NCI-H146 treated with DMSO at 0.1 percent for 48 hours (cell line): ENCODE measurements around the gene SIGLEC1.
A peak's percentile ranks its signal among the peaks of the same experiment; 100 is the strongest.

Source experiments
- DNase-seq: peaks from one replicate; lab custom pipeline; 2025; ENCODE audit not compliant: unreplicated experiment; lab: John Stamatoyannopoulos, UW

SIGLEC1 gene

DNA sequence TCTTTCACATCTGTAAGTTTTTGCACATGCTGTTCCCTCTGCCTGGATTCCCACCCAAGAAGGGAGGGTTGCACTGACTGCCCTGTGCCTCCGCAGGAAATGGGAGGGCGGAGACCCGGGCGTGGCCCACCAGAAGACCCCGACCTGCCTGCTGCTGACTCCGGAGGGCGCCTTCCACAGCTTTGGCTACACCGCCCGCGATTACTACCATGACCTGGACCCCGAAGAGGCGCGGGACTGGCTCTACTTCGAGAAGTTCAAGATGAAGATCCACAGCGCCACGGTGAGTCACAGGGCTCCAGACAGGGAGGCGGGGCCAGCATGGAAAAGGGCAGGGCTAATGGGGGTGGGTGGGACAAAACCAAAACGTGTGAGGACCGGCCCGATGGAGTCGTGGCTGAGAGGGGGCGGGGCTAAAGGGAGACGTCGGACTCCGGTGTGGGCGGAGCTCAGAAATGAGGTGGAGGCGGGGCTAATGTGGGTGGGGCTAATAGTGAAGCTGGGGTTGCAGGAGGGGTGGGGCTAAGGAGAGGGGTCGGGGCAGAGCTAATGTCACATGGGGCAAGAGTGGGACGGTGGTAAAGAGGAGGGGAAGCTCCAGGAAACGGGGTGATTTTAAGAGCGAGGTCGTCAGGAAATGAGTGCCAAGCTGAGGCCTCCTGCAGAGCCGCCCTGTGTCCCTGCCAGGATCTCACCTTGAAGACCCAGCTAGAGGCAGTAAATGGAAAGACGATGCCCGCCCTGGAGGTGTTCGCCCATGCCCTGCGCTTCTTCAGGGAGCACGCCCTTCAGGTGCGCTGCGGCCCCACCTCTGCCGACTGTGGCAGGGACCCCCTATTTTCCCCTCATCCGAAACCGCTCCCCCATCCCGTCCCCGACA lies 32.6 kb upstream of the SIGLEC1 start:
- DNase-seq: peak; percentile 77

DNA sequence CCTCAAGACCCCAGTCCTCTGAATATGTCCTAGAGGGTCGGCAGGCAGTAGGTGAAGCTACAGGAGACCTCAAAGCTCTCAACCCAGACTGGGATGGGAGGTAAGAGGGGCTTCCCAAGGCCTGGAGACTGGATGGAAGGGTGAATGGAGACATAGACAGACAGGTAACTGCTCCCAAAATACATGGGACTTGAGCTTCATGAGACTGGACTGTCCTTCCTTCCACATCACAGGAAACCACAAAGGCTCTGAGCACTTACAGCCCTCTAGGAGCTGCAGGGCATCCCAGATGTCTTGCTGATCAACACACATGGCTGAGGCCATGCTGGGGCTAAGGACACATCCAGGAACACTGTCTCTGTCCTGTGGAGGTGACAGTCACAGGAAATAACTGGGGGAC lies 31.6 kb upstream of the SIGLEC1 start:
- no peak for DNase-seq

DNA sequence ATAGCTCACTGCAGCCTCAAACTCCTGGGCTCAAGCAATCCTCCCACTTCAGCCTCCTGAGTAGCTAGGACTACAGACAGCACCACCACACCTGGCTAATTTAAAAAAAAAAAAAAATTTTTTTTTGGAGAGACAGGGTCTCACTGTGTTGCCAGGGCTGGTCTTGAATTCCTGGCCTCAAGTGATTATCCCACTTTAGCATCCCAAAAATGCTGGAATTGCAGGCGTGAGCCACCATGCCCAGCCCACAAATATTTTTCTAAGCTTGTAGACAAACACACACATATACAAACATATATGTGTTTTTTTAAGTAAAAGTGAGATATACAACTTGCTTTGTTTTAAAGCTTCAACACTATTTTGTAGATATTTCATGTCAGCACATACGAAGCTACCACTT lies 30.9 kb upstream of the SIGLEC1 start:
- DNase-seq: no peak

DNA sequence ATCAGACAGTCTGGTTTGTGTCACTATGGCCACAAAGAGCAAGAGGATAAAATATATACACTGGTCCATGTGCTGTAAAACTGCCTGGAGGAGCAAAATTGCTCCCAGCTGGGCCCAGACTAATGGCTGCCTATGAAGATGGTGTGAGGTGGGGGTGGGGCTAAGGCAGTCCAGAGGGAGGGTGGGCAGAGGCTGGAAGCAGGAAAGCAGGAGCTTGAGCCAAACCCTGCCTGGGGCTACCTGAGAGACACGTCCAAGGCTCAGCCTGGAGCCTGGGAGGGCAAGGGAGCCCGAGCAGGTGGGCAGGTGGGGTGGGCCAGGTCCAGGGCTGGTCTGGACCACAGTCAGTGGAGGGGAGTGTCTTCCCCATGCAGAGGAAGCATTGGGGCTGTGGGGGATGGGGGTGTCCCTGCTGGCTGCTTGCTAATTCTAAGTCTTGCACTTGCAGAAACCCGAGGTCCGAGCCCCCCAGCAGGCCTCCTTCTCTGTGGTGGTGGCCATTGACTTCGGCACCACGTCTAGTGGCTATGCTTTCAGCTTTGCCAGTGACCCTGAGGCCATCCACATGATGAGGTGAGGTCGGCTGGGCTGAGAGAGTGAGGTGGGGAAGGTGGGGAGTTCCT lies 29.5 kb upstream of the SIGLEC1 start:
- no peak for DNase-seq

DNA sequence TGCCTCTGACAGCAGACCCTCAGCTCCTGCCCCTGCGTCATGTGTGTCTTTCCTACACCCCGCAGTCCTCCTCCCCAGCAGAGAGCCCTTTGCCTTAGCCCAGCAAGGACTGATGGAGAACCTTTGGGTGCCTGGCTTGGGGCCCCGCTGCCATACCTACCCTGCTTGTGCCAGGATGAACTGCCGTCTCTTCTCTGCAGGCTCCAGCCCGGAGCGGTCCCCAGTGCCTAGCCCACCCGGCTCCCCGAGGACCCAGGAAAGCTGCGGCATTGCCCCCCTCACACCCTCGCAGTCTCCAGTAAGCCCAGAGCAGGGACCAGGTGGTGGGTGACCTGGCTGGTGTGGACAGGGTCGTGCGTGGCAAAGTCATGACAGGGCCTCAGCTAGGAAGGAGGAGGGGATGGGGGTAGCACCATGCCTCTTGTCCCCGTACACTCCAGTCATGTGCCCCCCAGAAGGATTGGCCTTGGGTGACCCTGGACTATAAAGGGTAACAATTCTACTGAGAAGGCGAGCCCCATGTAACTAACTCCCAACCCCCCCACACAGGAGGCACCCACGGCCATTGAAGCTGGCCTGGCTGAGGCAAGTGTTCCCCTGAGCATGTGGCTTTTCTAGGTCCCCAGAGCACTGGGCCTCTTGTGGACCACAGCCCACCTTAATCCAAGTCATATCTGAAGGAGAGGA lies 28.4 kb upstream of the SIGLEC1 start:
- no peak for DNase-seq

DNA sequence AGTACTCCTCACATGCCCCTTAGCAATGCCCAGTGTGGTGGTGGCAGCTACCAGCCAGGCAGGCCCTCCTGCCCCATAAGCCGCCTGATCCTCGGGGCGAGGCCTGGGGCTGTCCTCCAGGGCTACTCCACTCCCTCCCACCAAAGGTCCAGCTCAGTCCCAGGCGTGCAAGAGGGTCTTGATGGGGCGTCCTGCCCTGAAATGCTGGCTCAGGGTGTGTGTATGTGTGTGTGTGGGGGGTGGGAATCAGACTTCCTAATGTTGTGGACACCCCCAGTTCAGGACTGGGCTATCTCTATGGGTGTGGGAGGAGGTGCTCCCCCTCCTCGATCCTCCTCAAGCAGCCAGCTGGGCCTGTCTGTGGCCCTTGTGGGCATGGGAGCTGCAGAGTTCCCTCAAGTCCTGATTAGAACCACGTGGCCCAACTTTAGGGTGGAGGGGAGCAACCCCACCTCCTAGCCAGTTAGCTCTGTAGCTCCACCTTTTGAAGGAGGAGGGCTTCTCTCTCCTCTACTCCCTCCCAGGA lies 27.6 kb upstream of the SIGLEC1 start:
- no peak for DNase-seq

DNA sequence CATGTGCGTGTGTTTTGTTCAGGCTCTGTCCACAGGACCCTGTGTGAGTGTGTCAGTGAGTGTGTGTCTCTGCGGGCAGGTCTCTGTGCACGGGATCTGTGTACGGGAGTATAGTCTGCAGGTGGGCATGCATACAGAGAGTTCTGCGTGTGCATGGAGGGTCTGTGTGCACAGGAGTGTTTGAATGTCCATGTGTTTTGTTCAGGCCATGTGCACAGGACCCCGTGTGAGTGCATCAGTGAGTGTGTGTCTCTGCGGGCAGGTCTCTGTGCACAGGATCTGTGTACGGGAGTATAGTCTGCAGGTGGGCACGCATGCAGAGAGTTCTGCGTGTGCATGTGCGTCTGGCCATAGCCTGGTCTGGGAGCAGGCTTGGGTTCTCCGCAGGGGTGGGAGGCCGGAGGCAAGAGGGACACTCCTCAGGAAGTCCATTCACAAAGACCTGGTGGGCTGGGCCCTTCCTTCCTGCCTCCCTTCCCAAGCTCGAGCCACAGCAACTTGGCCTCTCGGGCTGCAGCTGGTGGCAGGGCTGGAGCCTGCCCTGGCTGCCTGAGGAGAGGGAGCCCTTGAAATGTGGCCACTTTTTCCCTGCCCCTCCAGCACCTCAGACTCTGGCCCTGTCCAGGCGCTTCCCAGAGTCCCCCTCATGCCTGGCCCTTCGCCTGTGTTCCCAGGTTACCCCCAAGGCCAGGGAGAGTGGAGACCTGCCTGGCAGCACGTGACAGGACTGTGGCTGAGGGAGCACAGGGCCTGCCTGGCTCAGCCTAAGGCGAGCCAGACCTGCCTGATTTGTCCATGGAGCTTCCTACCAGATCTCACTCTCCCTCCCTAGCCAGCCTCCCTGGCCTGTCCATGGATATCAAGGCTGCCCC lies 26.9 kb upstream of the SIGLEC1 start:
- DNase-seq: no peak

DNA sequence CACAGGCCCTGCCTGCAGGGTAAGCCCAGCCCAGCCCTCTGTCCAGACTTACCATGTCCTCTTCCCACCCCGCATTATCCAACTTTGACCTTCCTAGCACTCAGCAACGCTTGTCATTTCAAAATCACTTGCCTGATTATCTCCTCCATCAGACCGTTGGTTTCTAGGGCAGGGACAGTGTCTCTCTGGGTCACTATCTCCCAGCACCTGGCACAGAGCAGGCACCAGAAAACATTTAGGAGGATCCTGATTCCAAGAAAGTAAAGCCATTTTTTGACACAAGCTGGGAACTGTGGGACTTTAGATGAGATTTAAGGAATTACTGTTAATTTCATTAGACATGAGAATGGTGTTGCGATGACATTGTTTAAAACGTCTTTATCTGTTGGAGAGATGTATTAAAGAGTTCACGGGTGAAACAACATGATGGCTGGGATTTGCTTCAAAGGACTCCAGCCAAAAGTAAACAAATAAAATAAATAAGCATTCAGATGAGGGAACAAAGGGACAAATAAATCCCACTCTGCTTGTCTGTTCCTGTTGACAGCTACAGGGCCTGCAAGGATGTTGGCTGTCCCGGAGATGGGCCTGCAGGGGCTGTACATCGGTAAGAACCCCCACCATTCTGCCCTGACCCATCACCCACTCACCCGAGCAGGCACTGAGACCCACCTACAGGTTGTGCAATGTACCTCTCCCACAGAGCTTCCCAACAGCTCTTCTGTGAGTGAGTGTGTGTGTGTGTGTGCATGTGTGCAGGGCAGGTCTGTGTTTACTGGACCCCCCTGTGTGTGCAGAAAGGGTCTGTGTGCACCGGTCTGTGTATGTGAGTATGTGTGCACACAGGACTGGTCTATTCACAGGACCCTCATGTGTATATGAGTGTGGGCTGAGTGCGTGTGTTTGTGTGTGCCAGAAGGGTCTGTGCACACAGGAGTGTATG lies 26.0 kb upstream of the SIGLEC1 start:
- no peak for DNase-seq

DNA sequence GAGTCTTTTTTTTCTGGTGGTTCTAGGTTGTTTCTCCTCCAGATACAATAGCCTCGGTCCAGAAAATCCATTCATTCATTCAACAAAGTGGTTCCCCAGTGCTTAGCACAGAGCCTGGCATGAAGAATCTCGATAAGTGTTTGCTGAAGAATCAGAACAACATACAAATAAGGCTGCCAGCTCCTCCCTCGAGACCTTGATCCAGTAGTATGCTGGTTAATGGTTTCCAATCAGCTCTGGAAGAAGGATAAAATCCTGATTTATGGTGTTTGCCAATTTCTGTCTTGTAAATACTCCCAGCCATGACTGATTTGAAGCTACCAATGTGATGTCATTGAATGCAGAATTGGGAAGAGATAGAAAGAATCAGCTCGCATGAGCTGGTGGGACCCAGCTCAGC lies 23.4 kb upstream of the SIGLEC1 start:
- DNase-seq: no peak

DNA sequence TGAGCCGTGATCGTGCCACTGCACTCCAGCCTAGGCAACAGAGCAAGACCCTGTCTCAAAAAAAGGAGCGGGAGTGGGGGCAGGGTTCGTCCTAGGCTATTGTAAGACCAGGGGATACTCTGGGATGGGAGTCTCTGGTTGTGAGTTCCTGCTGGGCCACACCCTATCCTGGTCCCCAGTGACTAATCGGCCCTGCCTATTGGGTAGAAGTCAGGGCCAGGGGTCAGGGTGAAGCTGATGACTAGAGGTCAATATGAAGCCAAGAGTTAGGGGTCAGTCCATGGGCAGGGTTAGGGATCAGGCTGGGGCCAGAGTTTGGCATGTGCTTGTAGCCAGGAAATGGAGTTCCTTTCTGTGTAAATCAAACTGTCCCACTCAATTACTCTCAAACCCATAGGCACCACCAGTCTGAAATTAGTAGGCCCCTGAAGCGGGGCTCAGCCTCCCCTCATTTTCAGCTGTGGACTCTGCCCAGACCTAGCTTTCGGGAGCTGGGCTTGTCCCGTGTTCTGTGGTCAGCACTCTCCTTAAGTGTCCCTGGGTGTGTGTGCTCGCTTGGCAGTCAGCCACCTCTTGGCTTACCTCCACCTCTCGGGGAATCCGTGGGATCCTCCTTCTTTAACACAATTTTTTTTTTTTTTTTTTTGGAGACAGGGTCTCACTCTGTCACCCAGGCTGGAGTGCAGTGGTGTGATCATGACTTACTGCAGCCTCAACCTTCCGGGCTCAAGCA lies 21.9 kb upstream of the SIGLEC1 start:
- no peak for DNase-seq

DNA sequence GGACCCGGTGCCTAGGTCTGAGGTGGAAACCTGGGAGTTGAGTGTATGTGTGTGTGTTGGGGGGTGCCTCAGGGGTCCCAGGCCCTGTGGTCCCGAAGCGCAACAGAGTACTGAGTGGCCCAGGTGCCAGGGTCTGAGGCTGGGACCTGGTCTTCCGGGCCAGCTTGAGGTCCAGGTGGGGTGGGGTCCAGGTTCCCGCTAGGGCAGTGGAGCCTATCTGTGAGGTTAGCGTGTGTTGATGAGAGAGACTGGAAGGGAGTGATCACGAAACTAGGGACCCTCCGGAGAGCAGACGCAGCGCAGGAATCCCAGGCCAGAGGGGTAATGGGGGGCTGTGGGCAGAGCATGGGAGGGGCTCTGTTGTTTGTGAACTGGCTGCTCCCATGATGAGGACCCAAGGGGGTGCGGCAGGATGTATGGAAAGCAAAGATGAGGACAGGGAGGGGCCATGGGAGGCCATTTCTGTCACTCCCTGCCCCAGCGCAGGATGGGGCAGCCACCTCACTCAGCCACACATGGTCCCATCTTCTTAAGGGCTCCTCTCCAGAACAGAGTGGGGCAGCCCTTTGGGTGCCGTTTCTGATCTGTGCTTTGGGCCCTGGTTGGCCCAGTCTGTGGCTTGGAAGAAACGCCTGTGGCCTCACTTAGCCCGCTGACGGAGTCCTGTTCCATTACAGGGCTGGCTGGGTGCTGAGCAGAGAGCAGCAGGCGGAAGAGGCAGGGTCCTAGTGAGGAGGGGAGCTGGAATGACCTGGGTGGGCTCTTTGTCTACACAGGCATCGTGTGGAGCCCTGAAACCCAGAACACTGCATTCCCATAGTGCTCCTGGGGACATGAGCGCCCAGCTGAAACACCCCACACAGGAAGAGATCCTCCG lies 21.0 kb upstream of the SIGLEC1 start:
- no peak for DNase-seq

DNA sequence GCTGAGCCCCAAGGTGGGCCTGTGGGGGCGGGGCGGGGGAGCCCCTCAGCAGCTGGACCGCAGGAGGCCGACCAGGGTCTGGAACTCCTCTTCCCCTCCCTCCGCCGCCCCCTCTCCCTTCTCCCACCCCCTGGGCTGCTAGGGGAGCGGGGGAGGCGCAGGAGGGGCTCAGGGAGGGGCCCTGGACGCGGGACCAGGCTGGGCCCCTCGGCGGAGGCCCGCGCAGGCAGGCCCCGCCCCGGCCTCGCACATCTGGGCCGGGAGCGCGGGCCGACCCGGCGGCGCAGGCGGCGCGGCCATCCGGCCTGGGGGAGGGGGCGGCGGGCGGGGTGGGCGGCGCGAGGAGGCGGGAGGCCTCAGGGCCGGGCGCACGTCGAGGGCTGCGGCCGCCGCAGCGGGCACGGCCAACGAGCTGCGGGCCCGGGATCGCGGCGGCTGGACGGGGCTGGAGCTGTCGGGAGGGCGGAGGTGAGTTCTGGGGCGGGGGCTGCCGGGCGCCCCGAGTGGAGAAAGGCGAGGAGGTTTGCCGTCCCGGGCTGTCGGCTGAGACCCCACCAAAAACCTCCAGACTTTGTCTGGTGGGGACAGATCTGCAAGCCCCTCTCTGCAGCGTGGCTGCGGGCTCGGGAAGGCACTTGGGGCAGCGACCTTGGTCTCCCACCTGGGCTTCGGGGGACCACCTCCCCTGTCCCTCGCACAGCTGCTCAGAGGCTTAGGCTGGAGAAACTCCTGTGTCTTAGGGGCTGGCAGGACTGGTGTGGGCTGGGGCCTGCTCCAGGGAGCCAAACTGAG lies 20.1 kb upstream of the SIGLEC1 start, which contains the start of gene HSPA12B:
HSPA12B (plus strand) TSS at position 359 of the 792 bp plus-strand sequence. CDS start 5,990 bp downstream, outside the sequence.
- DNase-seq: no peak

DNA sequence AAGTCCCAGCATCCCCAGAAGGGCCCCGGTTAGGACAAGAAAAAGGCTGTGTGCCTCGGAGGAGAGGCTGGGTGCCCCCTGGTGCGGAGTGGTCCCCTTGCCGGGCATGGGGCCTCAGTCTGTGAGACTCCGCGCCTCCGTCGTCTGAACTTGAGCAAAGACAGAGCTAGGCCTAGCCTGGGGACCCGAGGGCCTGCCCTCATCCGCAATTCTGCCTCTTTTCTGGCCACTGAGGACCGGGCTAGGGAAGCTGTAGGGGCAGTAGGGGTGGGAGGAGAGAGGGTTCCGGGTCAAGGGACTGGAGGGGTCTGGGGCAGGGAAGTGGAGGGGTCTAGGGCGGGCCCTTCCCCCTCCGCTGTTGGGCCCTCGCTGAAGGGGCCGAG lies 19.5 kb upstream of the SIGLEC1 start:
- DNase-seq: no peak

DNA sequence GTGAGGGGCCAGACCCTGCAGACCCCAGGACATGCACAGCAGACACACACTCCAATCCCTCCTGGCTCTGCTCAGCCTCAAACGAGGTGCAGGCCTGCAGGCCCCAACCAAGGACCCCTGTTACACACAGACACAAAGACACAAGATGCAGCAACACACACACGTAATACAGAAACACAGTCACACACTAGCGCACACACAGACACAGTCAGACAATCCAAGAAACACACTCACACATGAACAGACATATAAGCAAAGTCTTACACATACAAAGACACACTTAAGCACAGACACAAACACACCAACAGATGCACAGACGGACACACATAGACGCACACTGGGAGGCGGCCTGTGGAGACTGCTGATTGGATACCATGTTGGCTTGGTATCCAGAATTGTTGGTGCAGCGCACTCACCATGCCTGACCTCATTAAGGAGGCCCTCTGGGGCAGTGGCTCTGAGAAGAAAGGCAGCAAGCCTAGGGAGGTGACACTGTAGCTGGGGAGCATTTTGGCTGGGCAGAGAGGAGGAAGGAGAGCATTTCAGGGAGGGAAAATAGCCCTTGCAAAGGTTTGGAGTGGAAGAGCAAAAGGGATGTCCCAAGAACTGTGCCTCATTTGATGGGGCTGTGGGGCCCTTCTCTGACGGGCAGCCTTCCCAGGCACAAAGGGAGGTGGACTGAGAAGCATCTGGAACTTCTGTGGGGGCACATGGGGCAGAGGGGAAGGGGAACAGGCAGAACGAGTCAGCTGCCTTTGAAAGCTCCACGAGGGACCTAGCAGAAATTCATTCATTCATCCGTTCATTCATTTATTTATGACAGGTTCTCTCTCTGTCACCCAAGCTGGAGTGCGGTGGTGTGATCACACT lies 18.6 kb upstream of the SIGLEC1 start:
- no peak for DNase-seq

DNA sequence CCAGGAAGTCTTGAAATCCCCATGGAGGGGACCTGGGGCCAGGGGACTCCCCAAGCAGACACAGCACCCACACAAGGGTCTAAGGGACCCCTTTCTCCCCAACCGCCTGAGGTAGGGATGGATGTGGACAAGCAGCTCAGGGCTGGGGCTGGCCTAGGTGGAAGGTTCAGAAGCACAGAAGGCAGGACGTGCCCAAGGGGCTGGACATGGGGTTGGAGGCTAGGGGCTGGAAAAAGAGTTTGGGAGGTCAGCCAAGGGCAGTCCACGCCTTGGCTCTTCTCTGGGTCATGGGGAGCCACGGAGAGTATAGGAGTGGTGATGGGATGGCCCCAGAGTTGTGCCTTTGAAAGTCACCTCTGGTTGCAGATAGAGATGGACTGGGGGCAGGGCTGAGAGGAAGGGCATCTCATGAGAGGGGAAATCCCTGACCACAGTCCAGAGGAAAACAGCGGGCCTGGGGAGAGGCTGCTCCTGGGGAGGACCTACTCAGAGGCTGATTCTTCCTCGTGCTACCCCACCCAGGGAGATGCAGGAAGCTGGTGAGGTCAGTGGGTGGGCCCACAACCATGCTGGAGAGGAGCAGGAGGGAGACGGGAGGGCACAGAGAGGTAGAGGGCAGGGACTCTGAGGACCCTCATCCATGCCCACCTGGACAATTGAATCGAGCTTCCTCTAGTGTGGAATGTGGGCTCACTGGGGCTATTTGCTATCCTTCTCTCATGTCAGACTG lies 17.6 kb upstream of the SIGLEC1 start:
- DNase-seq: no peak

DNA sequence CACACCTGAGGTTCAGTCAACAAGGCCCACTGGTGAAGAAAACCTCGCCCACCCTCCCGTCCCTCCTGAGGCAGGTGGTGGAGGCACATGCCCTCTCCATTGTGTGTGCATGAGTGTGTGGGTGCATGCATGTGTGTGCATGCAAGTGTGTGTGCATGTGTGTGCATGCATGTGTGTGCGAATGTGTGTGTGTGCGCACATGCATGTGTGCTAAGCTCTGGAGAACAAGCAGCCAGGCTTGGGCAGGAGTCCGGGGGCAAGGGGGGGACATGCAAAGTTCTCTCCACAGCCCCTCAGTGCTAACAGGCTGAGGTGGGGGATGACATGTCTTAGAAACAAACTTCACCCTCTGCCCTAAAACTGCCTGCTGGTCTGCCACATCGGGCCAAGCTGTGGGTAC lies 17.0 kb upstream of the SIGLEC1 start:
- no peak for DNase-seq
